ENCODE data around the gene SLC25A33.

SLC25A33 gene

DNA sequence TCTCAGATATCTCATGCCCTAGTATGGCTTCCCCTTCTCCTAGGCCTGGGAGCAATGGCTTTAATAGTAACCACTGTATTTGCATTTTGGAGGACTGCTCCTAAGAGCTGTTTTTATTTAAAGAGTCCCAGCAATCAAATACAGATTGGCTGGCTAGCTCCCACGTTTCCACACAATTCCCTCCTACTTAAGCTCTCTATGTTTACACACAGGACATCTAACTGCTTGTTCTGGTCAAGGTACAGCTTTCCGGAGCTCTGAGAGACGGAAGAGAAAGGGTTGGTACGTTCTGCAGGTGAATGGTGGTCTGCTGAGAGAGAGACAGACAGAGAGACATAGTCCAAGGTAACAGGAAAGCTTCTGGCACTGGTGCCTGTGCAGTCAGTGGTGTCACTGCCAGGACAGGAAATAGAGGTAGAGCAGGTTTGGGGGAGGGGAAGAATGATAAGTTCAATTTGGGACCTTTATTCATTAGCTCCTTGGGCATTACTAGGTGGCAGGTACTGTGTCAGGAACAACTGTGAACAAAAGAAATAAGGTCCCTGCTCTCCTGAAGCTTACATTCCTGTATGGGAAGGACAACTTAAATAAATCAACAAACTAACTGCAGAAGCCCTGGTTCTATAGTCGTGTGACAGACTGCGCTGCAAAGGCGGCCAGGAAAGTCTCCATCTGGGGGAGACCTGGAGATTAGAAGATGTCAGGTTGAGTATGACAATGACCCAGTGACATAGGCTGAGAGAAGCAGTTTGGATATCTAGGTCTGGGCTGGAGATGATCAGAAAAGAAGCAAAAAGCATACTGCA lies 1.2 kb upstream of the SLC25A33 start:
- no peaks in the 10 kb centered on the region for H3K27me3 ChIP-seq (ENCODE audit: insufficient read depth, low read depth, severe bottlenecking)
- no peaks in the 10 kb centered on the region for H3K9me3 ChIP-seq (ENCODE audit: severe bottlenecking)
- no peaks in the 10 kb centered on the region; the same call in 1 of the 2 replicates for H3K36me3 ChIP-seq
- DNase-seq = peak; percentile 54
- H3K27ac ChIP-seq = peak overlapping the region; percentile 86
- peak overlapping the region; percentile 61 for H3K4me3 ChIP-seq (ENCODE audit: low read depth, low read length)
- TF ChIP-seq CTCF (IDR thresholded peaks at IDR 0.05; ENCODE audit: low read depth, low read length) = no peak

- Histone ChIP-seq H3K27me3 (ENCODE audit: insufficient read depth, low read depth, severe bottlenecking) (no peaks in the 10 kb centered on the region), H3K4me3 (ENCODE audit: low read depth, low read length) (peak overlapping the region; percentile 61), H3K36me3 (no peaks in the 10 kb centered on the region; the same call in 1 of the 2 replicates), H3K27ac (peak overlapping the region; percentile 86), H3K9me3 (ENCODE audit: severe bottlenecking) (no peaks in the 10 kb centered on the region)
- DNase-seq = peak; percentile 75
- no peak for TF ChIP-seq CTCF (IDR thresholded peaks at IDR 0.05; ENCODE audit: low read depth, low read length)
These were observed 548 bp upstream of the SLC25A33 start for GRCh38 chr1:9538669-9539164.

DNA sequence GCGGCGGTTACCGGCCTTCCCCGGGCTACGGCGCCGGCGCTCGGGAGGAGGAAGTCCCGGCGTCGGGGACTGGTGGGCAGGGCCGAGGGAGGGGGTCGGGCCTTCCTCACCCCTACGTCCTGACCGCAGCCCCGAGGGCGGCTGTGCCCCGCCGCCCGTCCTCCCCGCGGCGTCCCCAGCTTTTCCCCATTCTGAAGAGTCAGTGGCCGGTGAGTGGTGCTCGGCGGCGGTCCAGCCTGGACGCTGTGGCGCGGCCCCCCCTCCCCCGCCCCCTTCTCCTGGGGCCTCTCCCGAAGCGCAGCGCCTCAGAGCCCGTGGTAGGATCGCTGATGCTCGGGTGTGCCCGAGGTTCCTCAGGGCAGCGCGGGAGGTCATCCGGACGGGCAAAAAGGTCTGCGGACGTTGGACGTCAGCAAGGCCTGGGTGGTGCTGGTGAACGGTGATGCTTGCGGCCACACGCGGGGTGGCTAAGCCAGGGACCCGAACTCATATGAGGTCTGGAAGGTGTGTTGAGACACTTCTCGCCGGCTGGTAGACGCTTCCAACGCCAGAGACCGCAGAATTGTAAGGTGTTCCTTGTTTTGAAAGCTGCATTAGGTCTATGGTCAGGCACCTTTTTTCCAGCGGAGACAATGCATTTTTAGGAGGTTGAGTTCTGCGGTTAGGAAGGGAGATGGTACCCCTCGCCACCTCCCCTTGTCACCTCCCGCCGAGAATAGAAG lies 725 bp downstream of the SLC25A33 start:
- peak; percentile 46 for DNase-seq

DNA sequence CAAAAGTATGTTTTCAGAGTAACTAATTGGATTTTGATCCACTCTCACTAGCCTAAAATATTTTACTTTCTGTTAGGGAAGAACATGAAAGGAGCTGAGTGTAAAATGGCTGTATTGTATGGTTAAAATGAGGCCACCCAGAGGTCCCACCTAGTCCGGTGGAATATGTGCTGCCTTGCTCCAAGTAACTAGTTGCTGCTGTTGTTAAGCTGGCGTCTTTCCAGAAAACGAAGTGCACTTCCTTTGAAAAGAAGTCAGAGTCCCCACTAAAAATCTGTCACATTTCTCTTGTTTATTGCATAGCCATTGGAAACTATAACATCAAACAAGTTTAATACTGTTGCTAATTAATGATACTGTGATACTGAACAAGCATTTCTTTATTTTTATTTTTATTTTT lies 3.2 kb downstream of the SLC25A33 start:
- no peak for TF ChIP-seq CTCF (IDR thresholded peaks at IDR 0.05; ENCODE audit: low read depth, low read length)
- Histone ChIP-seq H3K27me3 (ENCODE audit: insufficient read depth, low read depth, severe bottlenecking) (no peaks in the 10 kb centered on the region), H3K4me3 (ENCODE audit: low read depth, low read length) (no peak overlapping the region), H3K27ac (no peak overlapping the region), H3K36me3 (no peaks in the 10 kb centered on the region; the same call in 1 of the 2 replicates), H3K9me3 (ENCODE audit: severe bottlenecking) (no peaks in the 10 kb centered on the region)
- no peak for DNase-seq

More for the DNA sequence above, 725 bp downstream of the SLC25A33 start:
- TF ChIP-seq CTCF (IDR thresholded peaks at IDR 0.05; ENCODE audit: low read depth, low read length) = no peak
- H3K27ac ChIP-seq = peak overlapping the region; percentile 69
- no peaks in the 10 kb centered on the region; the same call in 1 of the 2 replicates for H3K36me3 ChIP-seq
- peak overlapping the region; percentile 90 for H3K4me3 ChIP-seq (ENCODE audit: low read depth, low read length)
- H3K9me3 ChIP-seq (ENCODE audit: severe bottlenecking) = no peaks in the 10 kb centered on the region
- no peaks in the 10 kb centered on the region for H3K27me3 ChIP-seq (ENCODE audit: insufficient read depth, low read depth, severe bottlenecking)

DNA sequence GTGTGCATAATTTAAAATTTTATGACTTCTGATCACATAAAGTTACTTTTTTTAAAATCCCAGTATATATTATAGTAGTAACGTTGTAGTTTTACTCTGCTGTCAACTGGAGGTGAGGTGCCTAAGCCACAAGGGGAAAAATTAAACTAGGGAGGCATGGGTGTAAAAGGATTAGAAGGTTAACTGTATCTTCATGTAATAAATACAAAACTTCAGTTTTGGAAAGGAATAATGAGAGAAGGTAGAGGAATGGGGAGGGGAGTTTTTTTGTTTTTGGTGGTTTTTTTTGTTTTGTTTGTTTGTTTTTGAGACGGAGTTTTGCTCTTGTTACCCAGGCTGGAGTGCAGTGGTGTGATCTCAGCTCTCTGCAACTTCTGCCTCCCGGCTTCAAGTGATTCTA lies 5.7 kb downstream of the SLC25A33 start:
- Histone ChIP-seq H3K9me3 (ENCODE audit: severe bottlenecking) (no peaks in the 10 kb centered on the region), H3K4me3 (ENCODE audit: low read depth, low read length) (no peak overlapping the region), H3K36me3 (no peaks in the 10 kb centered on the region; the same call in 1 of the 2 replicates), H3K27me3 (ENCODE audit: insufficient read depth, low read depth, severe bottlenecking) (no peaks in the 10 kb centered on the region), H3K27ac (no peak overlapping the region)
- no peak for TF ChIP-seq CTCF (IDR thresholded peaks at IDR 0.05; ENCODE audit: low read depth, low read length)
- DNase-seq = no peak

All from WERI-Rb-1 (cell line).